OCI-LY7 (cell line): Measurements from ENCODE around the gene CORO1C. TPM values are rescaled to one million over a fixed set of nuclear protein-coding genes. Genes with fewer than 3 reads are reported as not detected.
A peak's percentile ranks its signal among the peaks of the same experiment; 100 is the strongest.

Experiments
- BruUV-seq: library from RNA; stranded (reverse); fragments of 400-500 nt; replicated peaks from 2 replicates; lab custom pipeline; 2021; lab: Mats Ljungman, UMichigan
- CTCF ChIA-PET: fragments of 300-600 bp; sonication (Branson Sonifier 250); formaldehyde crosslinking; loops from one replicate; lab custom pipeline; 2022; ENCODE audit warnings: antibody characterized with exemption; ENCODE audit not compliant: unreplicated experiment; lab: Charles Lee
- POLR2A ChIA-PET: fragments of 300-600 bp; sonication (Branson Sonifier 250); formaldehyde crosslinking; loops from one replicate; lab custom pipeline; 2022; ENCODE audit warnings: antibody characterized with exemption; lab: Charles Lee
- DNase-seq: peaks from one replicate; pipeline ENCODE4 v3.0.0-alpha.2; 2015; ENCODE audit warnings: low spot score
- H2AFZ ChIP-seq: fragments of 200-600 bp; sonication (generic), shearing (Covaris generic); 2 replicates; pipeline ENCODE4 v1.6.1; 2014; ENCODE audit warnings: mild to moderate bottlenecking, antibody characterized with exemption, low read length, moderate library complexity
- H3K27ac ChIP-seq: fragments of 200-600 bp; sonication (generic); 2 replicates; pipeline ENCODE4 v1.5.1; 2014; ENCODE audit warnings: mixed run types, low read depth, mild to moderate bottlenecking, moderate library complexity, low read length, inconsistent platforms; ENCODE audit not compliant: poor library complexity, severe bottlenecking
- H3K36me3 ChIP-seq: fragments of 200-600 bp; sonication (generic); 2 replicates; pipeline ENCODE4 v1.6.1; 2014; ENCODE audit warnings: mild to moderate bottlenecking, antibody characterized with exemption, low read length, moderate library complexity, mixed read lengths; ENCODE audit not compliant: insufficient read depth
- H3K4me1 ChIP-seq: fragments of 200-600 bp; sonication (generic); 2 replicates; pipeline ENCODE4 v1.5.1; 2014; ENCODE audit warnings: mild to moderate bottlenecking, low read length; ENCODE audit not compliant: insufficient read depth, poor library complexity, severe bottlenecking
- H3K4me2 ChIP-seq: fragments of 200-600 bp; sonication (generic); 2 replicates; pipeline ENCODE4 v1.6.1; 2014; ENCODE audit warnings: mild to moderate bottlenecking, low read length
- H3K4me3 ChIP-seq: fragments of 200-600 bp; sonication (generic); 2 replicates; pipeline ENCODE4 v1.5.1; 2014; ENCODE audit warnings: mild to moderate bottlenecking, low read depth, low read length; ENCODE audit not compliant: poor library complexity, severe bottlenecking
- H3K79me2 ChIP-seq: fragments of 200-600 bp; sonication (generic); 2 replicates; pipeline ENCODE4 v1.6.1; 2016; ENCODE audit warnings: low read depth, mild to moderate bottlenecking, low read length, moderate library complexity, mixed read lengths; ENCODE audit not compliant: insufficient read depth
- H3K9me2 ChIP-seq: fragments of 200-600 bp; sonication (generic); 2 replicates; pipeline ENCODE4 v1.6.1; 2016; ENCODE audit warnings: mild to moderate bottlenecking, low read length, mixed read lengths; ENCODE audit not compliant: insufficient read depth
- H3K9me3 ChIP-seq: fragments of 200-600 bp; sonication (generic); 2 replicates; pipeline ENCODE4 v1.6.1; 2014; ENCODE audit warnings: mild to moderate bottlenecking, mixed run types, low read length, mixed read lengths
- H4K20me1 ChIP-seq: fragments of 200-600 bp; sonication (generic); 2 replicates; pipeline ENCODE4 v1.6.1; 2014; ENCODE audit warnings: mild to moderate bottlenecking, antibody characterized with exemption, low read length, moderate library complexity, mixed read lengths; ENCODE audit not compliant: insufficient read depth
- EZH2phosphoT487 ChIP-seq: fragments of 200-600 bp; sonication (generic); IDR thresholded peaks from 2 replicates; pipeline ENCODE4 v1.6.1; 2018; ENCODE audit warnings: low read depth, borderline replicate concordance, mild to moderate bottlenecking, mixed run types, antibody characterized with exemption, low read length, moderate library complexity, mixed read lengths
- intact Hi-C: fragments of 100-400 bp; cut with micrococcal nuclease; formaldehyde crosslinking; loops from one replicate; pipeline ENCODE4 v1.10.0; 2022; ENCODE audit not compliant: unreplicated experiment
- total RNA-seq, 2 experiments: library from RNA; depleted of rRNA in 1 of 2; stranded (reverse); fragments of >200 nt in 1 of 2; shearing (Covaris generic) in 1 of 2; gene quantifications; 2 replicates each; pipeline ENCODE4 v1.2.3, GENCODE V29; 2014 to 2022
- TF ChIP-seq, protein P1 (sequence below): fragments of 200-600 bp; sonication (generic); conservative IDR thresholded peaks from 2 replicates; pipeline ENCODE4 v1.5.1; 2014; ENCODE audit warnings: mild to moderate bottlenecking, antibody characterized with exemption, low read length, moderate library complexity, mixed read lengths

Gene CORO1C
- total RNA-seq, 2 experiments from 2014 or later: 74.7 to 148 TPM

DNA sequence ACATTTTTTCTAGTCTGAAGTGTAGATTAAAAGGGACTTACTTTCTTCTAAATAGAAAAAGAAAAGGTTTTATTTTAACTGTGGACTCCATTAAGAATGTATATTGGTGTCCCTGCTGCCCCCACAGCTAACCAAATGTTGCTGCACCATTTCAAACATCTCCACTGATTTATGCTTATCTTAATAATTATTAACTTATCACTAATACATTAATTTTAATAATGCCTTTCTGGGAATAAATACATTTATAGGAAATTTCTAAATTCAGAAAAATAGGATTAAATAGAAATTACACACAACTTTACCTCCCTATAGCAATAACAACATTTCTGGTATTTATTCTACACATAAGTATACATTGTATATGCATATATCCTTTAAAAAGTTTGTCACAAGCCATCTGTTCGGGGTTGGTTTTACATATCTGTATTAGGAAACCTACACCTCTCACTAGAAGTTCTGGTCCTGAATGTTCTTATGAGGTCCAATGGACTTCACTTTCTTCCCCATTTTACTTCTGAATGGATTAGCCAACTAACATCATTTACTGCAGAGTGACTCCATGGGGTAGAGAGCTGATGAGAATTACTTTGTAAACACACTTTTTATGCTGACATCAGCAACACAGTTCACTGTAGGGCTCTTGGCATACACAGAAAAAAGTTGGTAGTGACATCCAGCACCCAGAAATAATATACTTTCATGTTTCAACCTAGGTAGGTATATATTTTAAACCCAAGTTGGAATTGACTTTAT lies 88.2 kb downstream of the CORO1C start:
- no peaks in the 10 kb centered on the region for H4K20me1 ChIP-seq
- no peaks in the 10 kb centered on the region for H3K9me2 ChIP-seq
- H3K79me2 ChIP-seq: peaks cover 32% of the 10 kb centered on the region; the same call in 1 of the 2 replicates
- no peak overlapping the region for H2AFZ ChIP-seq
- peak overlapping the region; percentile 41 for H3K4me3 ChIP-seq
- no peak for TF ChIP-seq EZH2phosphoT487
- TF ChIP-seq, protein P1, sequence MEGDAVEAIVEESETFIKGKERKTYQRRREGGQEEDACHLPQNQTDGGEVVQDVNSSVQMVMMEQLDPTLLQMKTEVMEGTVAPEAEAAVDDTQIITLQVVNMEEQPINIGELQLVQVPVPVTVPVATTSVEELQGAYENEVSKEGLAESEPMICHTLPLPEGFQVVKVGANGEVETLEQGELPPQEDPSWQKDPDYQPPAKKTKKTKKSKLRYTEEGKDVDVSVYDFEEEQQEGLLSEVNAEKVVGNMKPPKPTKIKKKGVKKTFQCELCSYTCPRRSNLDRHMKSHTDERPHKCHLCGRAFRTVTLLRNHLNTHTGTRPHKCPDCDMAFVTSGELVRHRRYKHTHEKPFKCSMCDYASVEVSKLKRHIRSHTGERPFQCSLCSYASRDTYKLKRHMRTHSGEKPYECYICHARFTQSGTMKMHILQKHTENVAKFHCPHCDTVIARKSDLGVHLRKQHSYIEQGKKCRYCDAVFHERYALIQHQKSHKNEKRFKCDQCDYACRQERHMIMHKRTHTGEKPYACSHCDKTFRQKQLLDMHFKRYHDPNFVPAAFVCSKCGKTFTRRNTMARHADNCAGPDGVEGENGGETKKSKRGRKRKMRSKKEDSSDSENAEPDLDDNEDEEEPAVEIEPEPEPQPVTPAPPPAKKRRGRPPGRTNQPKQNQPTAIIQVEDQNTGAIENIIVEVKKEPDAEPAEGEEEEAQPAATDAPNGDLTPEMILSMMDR: peak; percentile 19; the same call in 1 of the 2 replicates
- H3K4me2 ChIP-seq: peak overlapping the region; percentile 72
- H3K4me1 ChIP-seq: peaks cover 97% of the 10 kb centered on the region
- ChIA-PET POLR2A (interaction anchor here (0.6 to 17.7 kb wide), 5 partner anchors 9 to 87 kb away, joined by 3 to 330 read pairs (median 174); partner anchors contain the start of genes ISCU, SART3 and SELPLG), CTCF (interaction anchor here (0.6 kb wide), 1 partner anchor 19 kb away, joined by 3 read pairs; no protein-coding TSS in a partner anchor)
- intact Hi-C loops: loop anchor here (1.0 kb wide), 2 partner anchors 10 to 21 kb away; partner anchors contain the start of gene SELPLG
- peaks cover 67% of the 10 kb centered on the region for H3K36me3 ChIP-seq
- peak overlapping the region; percentile 99 for H3K27ac ChIP-seq
- no TSS peak for BruUV-seq
- H3K9me3 ChIP-seq: 0 out of 2 replicates have a peak, but pooled peaks cover 4% of the 10 kb centered on the region
- DNase-seq: no peak

DNA sequence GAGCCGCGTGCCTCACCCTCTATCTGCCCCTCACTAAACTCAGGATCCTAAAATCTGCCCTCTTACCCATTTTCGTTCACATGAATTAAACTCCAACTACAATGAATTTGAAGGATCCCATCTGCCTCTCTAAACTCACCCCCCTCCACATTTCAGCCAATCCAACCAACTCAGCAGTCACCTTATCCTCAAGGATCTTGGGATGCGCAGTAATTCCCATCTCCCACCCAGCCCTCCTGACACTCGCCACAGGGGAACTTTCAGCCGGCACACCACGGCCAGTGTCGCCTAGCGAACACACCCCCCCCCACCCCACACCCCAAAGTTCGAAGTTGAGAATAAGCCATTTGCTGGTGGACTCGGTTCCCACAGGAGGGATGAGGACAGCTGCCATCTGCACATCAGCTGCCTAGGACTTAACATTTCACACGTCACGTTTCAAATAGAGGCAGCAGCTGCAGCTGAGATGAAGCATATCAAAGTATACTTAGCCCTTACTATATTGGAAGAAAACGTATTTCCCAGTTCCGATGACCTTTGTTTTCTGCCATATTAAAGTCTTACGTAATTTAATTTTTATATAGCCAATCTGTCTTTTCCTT lies 88.9 kb downstream of the CORO1C start:
- H3K4me1 ChIP-seq: peaks cover 100% of the 10 kb centered on the region
- H3K79me2 ChIP-seq: peaks cover 37% of the 10 kb centered on the region; the same call in 1 of the 2 replicates
- peak; percentile 93 for DNase-seq
- intact Hi-C loops: loop anchor here (1.0 kb wide), 2 partner anchors 9 to 22 kb away; partner anchors contain the start of gene SELPLG
- no peaks in the 10 kb centered on the region for H4K20me1 ChIP-seq
- peaks cover 60% of the 10 kb centered on the region for H3K36me3 ChIP-seq
- no peak overlapping the region for H2AFZ ChIP-seq
- CTCF ChIA-PET: interaction anchor here (0.6 to 1.9 kb wide), 2 partner anchors 19 to 25 kb away, joined by 3 to 5 read pairs; no protein-coding TSS in a partner anchor
- TF ChIP-seq, protein P1: no peak
- no peak for TF ChIP-seq EZH2phosphoT487
- POLR2A ChIA-PET: interaction anchor here (0.6 to 17.7 kb wide), 8 partner anchors 10 to 88 kb away, joined by 3 to 330 read pairs (median 30); partner anchors contain the start of genes ISCU, SART3 and SELPLG
- 0 out of 2 replicates have a peak, but pooled peaks cover 4% of the 10 kb centered on the region for H3K9me3 ChIP-seq
- peak overlapping the region; percentile 41 for H3K4me3 ChIP-seq
- H3K4me2 ChIP-seq: peak overlapping the region; percentile 72
- peak overlapping the region; percentile 99 for H3K27ac ChIP-seq
- no TSS peak for BruUV-seq
- H3K9me2 ChIP-seq: no peaks in the 10 kb centered on the region
